Panc1 (cell line): ENCODE results near the gene BZW1. TPM values are rescaled to one million over a fixed set of nuclear protein-coding genes. Genes with fewer than 3 reads are reported as not detected.

Experiments used
- ATAC-seq: fragments of 200-7000 bp; cut with Tn5 transposase; 2 replicates; pipeline ENCODE4 v1.9.1; 2020; ENCODE audit warnings: mild to moderate bottlenecking, moderate library complexity
- BruUV-seq: library from RNA; stranded (reverse); fragments of 400-500 nt; replicated peaks from 2 replicates; lab custom pipeline; 2021; lab: Mats Ljungman, UMichigan
- CTCF ChIA-PET: fragments of 300-600 bp; sonication (Branson Sonifier 250); formaldehyde crosslinking; loops from one replicate; lab custom pipeline; 2022; ENCODE audit warnings: antibody characterized with exemption; lab: Charles Lee
- POLR2A ChIA-PET: fragments of 300-600 bp; sonication (Branson Sonifier 250); formaldehyde crosslinking; loops from one replicate; lab custom pipeline; 2022; ENCODE audit warnings: antibody characterized with exemption; lab: Charles Lee
- DNase-seq: peaks from one replicate; pipeline ENCODE4 v3.0.0-alpha.2; 2010; ENCODE audit warnings: low read depth, low spot score
- H3K27ac ChIP-seq: 2 replicates; pipeline ENCODE4 v1.5.1; 2011; ENCODE audit warnings: mild to moderate bottlenecking, low read length, inconsistent platforms
- H3K27me3 ChIP-seq: fragments of 200-500 bp; sonication (Bioruptor generic); 2 replicates; pipeline ENCODE4 v1.6.0; 2014; ENCODE audit warnings: low read length, inconsistent platforms; ENCODE audit not compliant: control insufficient read depth, insufficient read depth
- H3K36me3 ChIP-seq: fragments of 200-500 bp; sonication (Bioruptor generic); 2 replicates; pipeline ENCODE4 v1.5.1; 2014; ENCODE audit warnings: inconsistent platforms, mild to moderate bottlenecking, low read length, moderate library complexity; ENCODE audit not compliant: control insufficient read depth, insufficient read depth
- H3K4me1 ChIP-seq: 2 replicates; pipeline ENCODE4 v1.5.1; 2011; ENCODE audit warnings: inconsistent platforms, mild to moderate bottlenecking, low read length, moderate library complexity; ENCODE audit not compliant: control insufficient read depth, insufficient read depth
- H3K4me3 ChIP-seq, 2 experiments: 2 replicates each; pipeline ENCODE4 v1.5.1; 2011 to 2012; ENCODE audit warnings: low read depth in 2 of 2, low read length in 2 of 2, mild to moderate bottlenecking in 2 of 2, inconsistent platforms in 1 of 2, moderate library complexity in 1 of 2
- H3K9me3 ChIP-seq: fragments of 200-500 bp; sonication (Bioruptor generic); 2 replicates; pipeline ENCODE4 v1.5.1; 2014; ENCODE audit warnings: low read depth, mild to moderate bottlenecking, inconsistent platforms, low read length, moderate library complexity; ENCODE audit not compliant: control insufficient read depth, insufficient read depth
- CTCF ChIP-seq: fragments of 450-650 bp; IDR thresholded peaks from 2 replicates; pipeline ENCODE4 v1.5.1; 2017; ENCODE audit warnings: mild to moderate bottlenecking
- POLR2AphosphoS5 ChIP-seq: IDR thresholded peaks from 2 replicates; pipeline ENCODE4 v1.6.1; 2012; ENCODE audit warnings: mild to moderate bottlenecking, low read depth, low read length, moderate library complexity
- REST ChIP-seq, 2 experiments: IDR thresholded peaks; 2 replicates each; pipeline ENCODE4 v1.6.1; 2011 to 2012; ENCODE audit warnings: low read depth in 2 of 2, control low read depth in 1 of 2, low read length in 1 of 2, mild to moderate bottlenecking in 1 of 2, moderate library complexity in 1 of 2; ENCODE audit not compliant: insufficient read depth in 1 of 2
- SIN3A ChIP-seq: IDR thresholded peaks from 2 replicates; pipeline ENCODE4 v1.6.1; 2012; ENCODE audit warnings: low read depth, mild to moderate bottlenecking, low read length, moderate library complexity, borderline replicate concordance; ENCODE audit not compliant: insufficient read depth
- TCF7L2 ChIP-seq: IDR thresholded peaks from 2 replicates; pipeline ENCODE4 v1.6.1; 2011; ENCODE audit warnings: mild to moderate bottlenecking, low read depth, low read length, inconsistent platforms
- in situ Hi-C: cut with HindIII; loops from 2 replicates; pipeline ENCODE4 v1.10.0; 2016; ENCODE audit warnings: low sequenced_read_pairs, low pct_unique_long_range_greater_than_20kb
- intact Hi-C: fragments of 100-400 bp; cut with micrococcal nuclease; formaldehyde crosslinking; loops from one replicate; pipeline ENCODE4 v1.10.0; 2022; ENCODE audit not compliant: unreplicated experiment
- total RNA-seq: library from RNA; stranded (reverse); gene quantifications from one replicate; pipeline ENCODE4 v1.2.1, GENCODE V29; 2021; ENCODE audit not compliant: unreplicated experiment

Gene BZW1
- total RNA-seq, 1 experiment from 2014 or later = 247 TPM

GRCh38 chr2:200873560-200873959 lies 61.9 kb downstream of the BZW1 start:
- ChIA-PET POLR2A (no interaction called here), CTCF (no interaction called here)
- Histone ChIP-seq H3K27me3 (no peaks in the 10 kb centered on the region), H3K27ac (no peak overlapping the region), H3K4me3 (no peak overlapping the region), H3K9me3 (no peaks in the 10 kb centered on the region), H3K4me1 (no peaks in the 10 kb centered on the region), H3K36me3 (no peaks in the 10 kb centered on the region)
- in situ Hi-C loops = no loop called here
- no peak for ATAC-seq
- no peak for DNase-seq
- TF ChIP-seq SIN3A (no peak), REST (IDR thresholded peaks at IDR 0.05; ENCODE audit: insufficient read depth in 1 of 2, low read depth in 2 of 2, low read length in 1 of 2) (no peak), TCF7L2 (no peak), CTCF (no peak), POLR2AphosphoS5 (no peak)
- intact Hi-C loops = no loop called here
- BruUV-seq = no TSS peak

Other genes with a start within 250 kb of the BZW1 start
- gene AOX1, start 225.9 kb upstream of the BZW1 start, total RNA-seq = 3.0 TPM
- 46.6 TPM for gene CLK1, start 52.7 kb downstream of the BZW1 start, total RNA-seq
- gene PPIL3, start 77.2 kb downstream of the BZW1 start, total RNA-seq = 12.2 TPM
- 37.4 TPM for gene NIF3L1, start 77.5 kb downstream of the BZW1 start, total RNA-seq
- gene ORC2, start 151.8 kb downstream of the BZW1 start, total RNA-seq = 41.8 TPM